Measurements from ENCODE around the gene TGM6.

Gene TGM6

DNA sequence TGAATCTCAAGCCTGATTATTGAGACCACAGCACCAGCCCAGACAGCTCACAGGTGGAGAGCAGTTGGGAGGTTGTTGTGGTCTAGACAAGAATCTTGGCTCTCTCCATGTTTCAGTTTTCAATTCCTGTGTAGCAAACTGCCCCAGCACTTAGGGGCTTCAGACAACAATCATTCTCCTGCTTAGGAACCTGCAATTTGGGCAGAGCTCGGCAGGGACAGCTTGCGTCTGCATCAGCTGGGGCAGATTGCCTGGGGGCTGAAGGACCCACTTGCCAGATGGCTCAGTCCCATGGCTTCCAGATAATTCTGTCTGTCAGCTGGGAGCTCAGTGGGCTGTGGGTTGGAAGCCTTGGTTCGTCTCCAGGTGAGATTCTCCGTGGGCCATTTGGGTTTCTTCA, 6.9 kb downstream of the TGM6 start:
- TF ChIP-seq, protein P1, sequence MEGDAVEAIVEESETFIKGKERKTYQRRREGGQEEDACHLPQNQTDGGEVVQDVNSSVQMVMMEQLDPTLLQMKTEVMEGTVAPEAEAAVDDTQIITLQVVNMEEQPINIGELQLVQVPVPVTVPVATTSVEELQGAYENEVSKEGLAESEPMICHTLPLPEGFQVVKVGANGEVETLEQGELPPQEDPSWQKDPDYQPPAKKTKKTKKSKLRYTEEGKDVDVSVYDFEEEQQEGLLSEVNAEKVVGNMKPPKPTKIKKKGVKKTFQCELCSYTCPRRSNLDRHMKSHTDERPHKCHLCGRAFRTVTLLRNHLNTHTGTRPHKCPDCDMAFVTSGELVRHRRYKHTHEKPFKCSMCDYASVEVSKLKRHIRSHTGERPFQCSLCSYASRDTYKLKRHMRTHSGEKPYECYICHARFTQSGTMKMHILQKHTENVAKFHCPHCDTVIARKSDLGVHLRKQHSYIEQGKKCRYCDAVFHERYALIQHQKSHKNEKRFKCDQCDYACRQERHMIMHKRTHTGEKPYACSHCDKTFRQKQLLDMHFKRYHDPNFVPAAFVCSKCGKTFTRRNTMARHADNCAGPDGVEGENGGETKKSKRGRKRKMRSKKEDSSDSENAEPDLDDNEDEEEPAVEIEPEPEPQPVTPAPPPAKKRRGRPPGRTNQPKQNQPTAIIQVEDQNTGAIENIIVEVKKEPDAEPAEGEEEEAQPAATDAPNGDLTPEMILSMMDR (IDR thresholded peaks at IDR 0.05): no peak

- TF ChIP-seq, protein P1 (IDR thresholded peaks at IDR 0.05): no peak
Observed at GRCh38 chr20:2390951-2391675, 10.4 kb downstream of the TGM6 start.

DNA sequence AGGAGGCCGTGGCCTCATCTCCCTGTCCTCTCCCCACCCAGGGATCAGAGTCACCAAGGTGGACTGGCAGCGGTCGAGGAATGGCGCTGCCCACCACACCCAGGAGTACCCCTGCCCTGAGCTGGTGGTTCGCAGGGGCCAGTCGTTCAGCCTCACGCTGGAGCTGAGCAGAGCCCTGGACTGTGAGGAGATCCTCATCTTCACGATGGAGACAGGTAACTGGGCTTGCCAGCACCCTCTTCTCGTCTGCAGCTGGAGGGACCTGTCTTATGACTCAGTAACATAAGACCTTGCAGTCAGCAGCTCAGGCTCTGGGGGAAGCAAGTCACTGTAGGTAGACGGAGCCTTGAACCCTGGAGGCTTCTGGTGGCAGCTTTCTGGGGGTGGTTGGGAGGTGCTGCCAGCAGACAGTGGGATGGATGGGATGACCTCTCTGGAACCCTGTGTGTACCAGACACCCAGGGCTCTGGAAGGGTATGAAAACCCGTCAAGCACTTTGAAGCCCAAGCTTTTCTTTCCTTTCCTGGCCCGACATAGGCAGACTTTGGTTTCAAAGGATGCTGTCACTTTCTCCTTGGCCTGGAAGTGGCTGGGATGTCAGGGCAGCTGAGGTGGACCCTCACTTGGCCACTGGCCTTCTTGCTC, 13.8 kb downstream of the TGM6 start:
- TF ChIP-seq, protein P1 (IDR thresholded peaks at IDR 0.05): no peak

- TF ChIP-seq, protein P1 (IDR thresholded peaks at IDR 0.05): no peak
Observed at GRCh38 chr20:2395136-2395535, 14.4 kb downstream of the TGM6 start.

GRCh38 chr20:2396241-2396814, 15.6 kb downstream of the TGM6 start:
- TF ChIP-seq, protein P1 (IDR thresholded peaks at IDR 0.05): no peak

GRCh38 chr20:2397091-2397490, 16.4 kb downstream of the TGM6 start:
- TF ChIP-seq, protein P1 (IDR thresholded peaks at IDR 0.05): no peak

DNA sequence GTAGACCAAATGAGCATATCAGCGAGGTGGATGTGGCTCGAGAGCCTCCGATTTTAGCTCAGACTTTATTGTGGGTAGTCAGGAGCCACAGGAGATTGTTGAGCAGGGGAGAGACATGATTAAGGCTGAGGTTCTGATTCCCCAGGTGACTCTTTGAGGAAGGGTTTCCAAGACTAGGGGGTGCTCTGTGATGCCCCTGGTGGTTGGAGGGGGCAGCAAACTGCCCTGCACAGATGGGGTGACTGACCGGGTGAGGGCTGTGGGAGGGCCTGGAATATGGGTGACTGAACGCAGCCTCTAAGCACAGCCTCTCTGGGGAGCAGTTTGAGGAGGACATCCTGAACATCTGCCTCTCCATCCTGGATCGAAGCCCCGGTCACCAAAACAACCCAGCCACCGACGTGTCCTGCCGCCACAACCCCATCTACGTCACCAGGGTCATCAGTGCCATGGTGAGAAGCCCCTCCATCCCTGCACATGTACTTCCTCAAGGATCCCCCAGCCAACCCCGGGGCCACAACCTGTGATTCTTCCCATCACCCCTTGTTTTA, 17.0 kb downstream of the TGM6 start:
- TF ChIP-seq, protein P1 (IDR thresholded peaks at IDR 0.05): no peak

All from LNCAP (cell line).